Kidney (tissue), 14 donors: ENCODE data around the gene EHD4. TPM values are rescaled to one million over a fixed set of nuclear protein-coding genes. Genes with fewer than 3 reads are reported as not detected.

Source experiments
- DNase-seq, 5 donors: peaks; one replicate each; pipeline ENCODE4 v3.0.0-alpha.2; 2013 to 2020
- FAIRE-seq: peaks from 2 replicates; lab custom pipeline; 2012; peaks lifted over from hg19 to GRCh38; lab: Jason Lieb, UNC
- H3K27ac ChIP-seq, 2 donors: one replicate each; pipeline ENCODE4 v1.7.0; 2013; ENCODE audit warnings: low read depth in 2 of 2, low read length in 2 of 2, inconsistent platforms in 1 of 2
- H3K27me3 ChIP-seq: one replicate; pipeline ENCODE4 v1.7.1; 2013; ENCODE audit warnings: low read length, inconsistent platforms; ENCODE audit not compliant: control insufficient read depth, insufficient read depth
- H3K36me3 ChIP-seq, 3 donors: one replicate each; pipeline versions ENCODE4 v1.7.0 to v1.7.1; 2013; ENCODE audit warnings: low read length in 3 of 3, control low read depth in 1 of 3, inconsistent platforms in 1 of 3; ENCODE audit not compliant: insufficient read depth in 3 of 3, control insufficient read depth in 2 of 3
- H3K4me1 ChIP-seq, 3 donors: one replicate each; pipeline versions ENCODE4 v1.7.0 to v1.7.1; 2013; ENCODE audit warnings: low read length in 3 of 3, inconsistent platforms in 1 of 3, low read depth in 1 of 3; ENCODE audit not compliant: control insufficient read depth in 2 of 3, insufficient read depth in 2 of 3
- H3K4me3 ChIP-seq, 3 donors: one replicate each; pipeline versions ENCODE4 v1.7.0 to v1.8.1; 2013; ENCODE audit warnings: low read length in 3 of 3, control low read depth in 1 of 3, inconsistent platforms in 1 of 3
- H3K9ac ChIP-seq, 3 donors: one replicate each; pipeline versions ENCODE4 v1.7.0 to v1.7.1; 2013; ENCODE audit warnings: low read length in 3 of 3, control low read depth in 1 of 3, inconsistent platforms in 1 of 3
- H3K9me3 ChIP-seq, 3 donors: one replicate each; pipeline versions ENCODE4 v1.7.0 to v1.7.1; 2013; ENCODE audit warnings: low read length in 3 of 3, control low read depth in 1 of 3, inconsistent platforms in 1 of 3; ENCODE audit not compliant: control insufficient read depth in 2 of 3, insufficient read depth in 1 of 3
- CTCF ChIP-seq: IDR thresholded peaks from 3 replicates; pipeline ENCODE4 v1.5.1; 2012; ENCODE audit warnings: mild to moderate bottlenecking, moderate library complexity, borderline replicate concordance; ENCODE audit not compliant: insufficient read depth; ENCODE audit errors: extremely low read depth
- intact Hi-C: fragments of 100-400 bp; cut with DNase I; formaldehyde crosslinking; loops from one replicate; pipeline ENCODE4 v1.11.1; 2022
- polyA plus RNA-seq: library from polyadenylated mRNA; stranded (reverse); fragments of 350-450 nt; fragmentation: Illumina TruSeq; extraction: RNeasy Lipid Tissue Mini Kit (QIAGEN cat#74804); gene quantifications from one replicate; pipeline ENCODE4 v1.2.3, GENCODE V29; 2014; ENCODE audit warnings: low read depth, low replicate concordance; ENCODE audit not compliant: insufficient read depth
- total RNA-seq: library from RNA; stranded (reverse); fragmentation: NEBNext Ultra II Directional; extraction: Animal tissue kit (Norgen Biotek cat#: 25700); gene quantifications from one replicate; pipeline ENCODE4 v1.2.1, GENCODE V29; 2021
- donor health status: control.
- donor health status: control.
- donor health status: control.
- donor health status: control.
- donor health status: control.
- donor health status: DM: yes; HTN: yes; CAD: no.
- donor health status: Normal renal cell carcinoma (clear cell type).

EHD4 gene
- total and polyA plus RNA-seq, 2 donors from 2014 or later: 15.7 to 38.5 TPM

GRCh38 chr15:41850482-41851166 lies 121.7 kb downstream of the EHD4 start:
- H3K27me3 ChIP-seq: no peaks in the 10 kb centered on the region
- no peaks in the 10 kb centered on the region for H3K9me3 ChIP-seq
- peaks cover 0 to 3% (median 0%) of the 10 kb centered on the region in 3 donors for H3K4me1 ChIP-seq
- DNase-seq (no peak), FAIRE-seq (no peak)
- intact Hi-C loops: no loop called here
- peaks cover 0 to 12% (median 2%) of the 10 kb centered on the region in 3 donors for H3K36me3 ChIP-seq
- TF ChIP-seq CTCF: no peak
- H3K4me3 ChIP-seq: no peak overlapping the region
- peak overlapping the region in 1 of 3 donors; percentile 31 for H3K9ac ChIP-seq
- no peak overlapping the region for H3K27ac ChIP-seq

DNA sequence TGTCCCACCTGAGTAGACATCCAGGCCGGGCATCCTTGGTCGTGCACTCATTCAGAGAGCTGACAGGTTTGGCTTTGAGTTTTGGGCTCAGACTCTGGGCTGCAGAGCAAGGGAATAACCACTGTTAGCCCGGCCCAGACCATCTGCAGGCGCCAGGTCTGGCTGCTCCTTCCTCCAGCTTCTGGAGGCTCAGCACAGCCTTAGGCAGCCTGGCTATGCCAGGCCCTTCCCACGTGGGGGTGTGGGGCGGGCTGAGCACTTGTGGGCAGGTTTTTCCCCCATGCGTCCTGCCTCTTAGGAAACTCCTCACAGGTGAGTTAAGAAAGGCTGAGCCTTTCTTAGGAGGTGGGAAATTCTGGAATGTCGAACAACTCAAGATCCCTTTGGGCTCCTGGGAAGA lies 122.5 kb downstream of the EHD4 start:
- Histone ChIP-seq H3K9ac (no peak overlapping the region), H3K4me1 (peaks cover 0 to 3% (median 0%) of the 10 kb centered on the region in 3 donors)
- DNase-seq: no peak

DNA sequence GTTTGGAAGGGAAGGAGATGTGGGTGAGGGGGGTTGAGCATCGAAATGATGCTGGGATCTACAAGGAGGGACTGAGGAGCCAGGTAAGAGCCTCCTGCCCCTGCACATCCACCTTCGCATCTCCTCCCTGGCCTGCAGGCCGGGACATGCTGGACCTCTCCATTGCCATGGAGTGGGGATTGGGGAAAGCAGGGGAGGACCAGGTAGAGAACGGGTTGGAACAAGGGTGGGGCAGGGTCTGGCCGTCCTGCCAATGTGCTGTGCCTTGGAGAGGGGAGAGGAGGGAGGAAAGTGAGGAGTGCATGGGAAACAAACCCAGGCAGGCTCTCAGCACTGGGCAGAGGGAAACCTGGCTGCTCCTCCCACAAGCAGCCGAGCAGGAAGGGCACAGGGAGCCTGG lies 123.2 kb downstream of the EHD4 start:
- no peak overlapping the region for H3K27ac ChIP-seq
- no peak for FAIRE-seq

More for the DNA sequence above, 122.5 kb downstream of the EHD4 start:
- no peak for TF ChIP-seq CTCF
- Histone ChIP-seq H3K36me3 (peaks cover 0 to 12% (median 2%) of the 10 kb centered on the region in 3 donors), H3K27me3 (no peaks in the 10 kb centered on the region), H3K9me3 (no peaks in the 10 kb centered on the region), H3K4me3 (no peak overlapping the region), H3K27ac (no peak overlapping the region)
- intact Hi-C loops: no loop called here
- FAIRE-seq: no peak

More for the DNA sequence above, 123.2 kb downstream of the EHD4 start:
- H3K9ac ChIP-seq: no peak overlapping the region
- intact Hi-C loops: no loop called here
- no peak overlapping the region for H3K4me3 ChIP-seq
- no peaks in the 10 kb centered on the region for H3K9me3 ChIP-seq
- H3K36me3 ChIP-seq: peaks cover 0 to 12% (median 2%) of the 10 kb centered on the region in 3 donors
- H3K4me1 ChIP-seq: peaks cover 0 to 3% (median 0%) of the 10 kb centered on the region in 3 donors
- no peak for DNase-seq
- TF ChIP-seq CTCF: no peak
- no peaks in the 10 kb centered on the region for H3K27me3 ChIP-seq
